Activated CD8-positive, alpha-beta T cell treated with anti-CD3 and anti-CD28 coated beads, Interleukin-2, amount 10 ng/mL, durations not matched to agents 7 days and 5 days (primary cell): ENCODE results near the gene PLB1. TPM values are rescaled to one million over a fixed set of nuclear protein-coding genes. Genes with fewer than 3 reads are reported as not detected.
"Not testable (repeated sequence)": the region's sequence is repeated elsewhere in the genome, so short reads cannot be mapped to it uniquely, and the experiment has no call there.

Experiments
- ATAC-seq: fragments of 150-1000 bp; cut with Tn5 transposase; one replicate; pipeline ENCODE4 v1.10.0; 2021; ENCODE audit warnings: moderate library complexity
- CTCF ChIA-PET: fragments of 350-600 bp; sonication (Branson Sonifier 250); formaldehyde crosslinking; loops from one replicate; lab custom pipeline; 2021; ENCODE audit warnings: antibody characterized with exemption; lab: Charles Lee
- POLR2A ChIA-PET: fragments of 350-600 bp; sonication (Branson Sonifier 250); formaldehyde crosslinking; loops from one replicate; lab custom pipeline; 2021; ENCODE audit warnings: antibody characterized with exemption; lab: Charles Lee
- DNase-seq: peaks from one replicate; pipeline ENCODE4 v3.0.0-alpha.2; 2020
- H3K27ac Mint-ChIP-seq: one replicate; pipeline ENCODE4 v1.8.0; 2021; ENCODE audit warnings: mild to moderate bottlenecking, mixed read lengths
- H3K27me3 Mint-ChIP-seq: one replicate; pipeline ENCODE4 v1.8.0; 2021; ENCODE audit warnings: low read depth, mixed read lengths
- H3K36me3 Mint-ChIP-seq: one replicate; pipeline ENCODE4 v1.8.0; 2021; ENCODE audit warnings: low read depth, mixed read lengths
- H3K4me1 Mint-ChIP-seq: one replicate; pipeline ENCODE4 v1.8.0; 2021; ENCODE audit warnings: low read depth, mixed read lengths
- H3K4me3 Mint-ChIP-seq: one replicate; pipeline ENCODE4 v1.8.0; 2021; ENCODE audit warnings: mild to moderate bottlenecking, mixed read lengths
- H3K9me3 Mint-ChIP-seq: one replicate; pipeline ENCODE4 v1.8.0; 2022; ENCODE audit warnings: mixed read lengths; ENCODE audit not compliant: insufficient read depth
- total RNA-seq, 2 experiments: library from RNA; stranded (reverse); gene quantifications; one replicate each; pipeline ENCODE4 v1.2.3, GENCODE V29; 2021

Gene PLB1
- total RNA-seq, 2 experiments from 2014 or later: 1.0 to 1.4 TPM

DNA sequence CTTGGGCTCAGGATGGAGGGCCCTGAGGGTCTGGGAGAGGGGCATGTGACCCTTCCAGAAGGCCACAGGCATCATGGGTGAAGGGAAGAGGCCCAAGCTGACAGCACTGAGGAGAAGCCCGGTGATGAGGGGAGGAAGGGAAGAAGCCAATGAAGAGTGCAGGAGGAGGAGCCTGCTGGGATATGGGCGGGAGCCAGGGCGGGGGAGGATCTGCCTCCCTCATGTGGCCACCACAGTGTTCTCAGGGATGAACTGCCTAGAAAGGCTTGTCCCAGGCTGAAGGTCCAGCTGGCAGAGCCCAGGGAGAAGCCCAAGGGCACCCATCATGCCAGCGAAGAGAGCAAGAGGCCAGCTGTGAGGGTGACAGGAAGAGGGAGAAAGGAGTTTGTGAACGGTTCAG lies 24.6 kb upstream of the PLB1 start:
- Mint-ChIP-seq H3K27ac (peak overlapping the region; percentile 65), H3K36me3 (no peaks in the 10 kb centered on the region), H3K4me1 (peaks cover 33% of the 10 kb centered on the region), H3K4me3 (no peak overlapping the region), H3K9me3 (no peaks in the 10 kb centered on the region), H3K27me3 (peaks cover 7% of the 10 kb centered on the region)
- POLR2A ChIA-PET: no interaction called here
- ATAC-seq: no peak
- DNase-seq: no peak
- CTCF ChIA-PET: no interaction called here

DNA sequence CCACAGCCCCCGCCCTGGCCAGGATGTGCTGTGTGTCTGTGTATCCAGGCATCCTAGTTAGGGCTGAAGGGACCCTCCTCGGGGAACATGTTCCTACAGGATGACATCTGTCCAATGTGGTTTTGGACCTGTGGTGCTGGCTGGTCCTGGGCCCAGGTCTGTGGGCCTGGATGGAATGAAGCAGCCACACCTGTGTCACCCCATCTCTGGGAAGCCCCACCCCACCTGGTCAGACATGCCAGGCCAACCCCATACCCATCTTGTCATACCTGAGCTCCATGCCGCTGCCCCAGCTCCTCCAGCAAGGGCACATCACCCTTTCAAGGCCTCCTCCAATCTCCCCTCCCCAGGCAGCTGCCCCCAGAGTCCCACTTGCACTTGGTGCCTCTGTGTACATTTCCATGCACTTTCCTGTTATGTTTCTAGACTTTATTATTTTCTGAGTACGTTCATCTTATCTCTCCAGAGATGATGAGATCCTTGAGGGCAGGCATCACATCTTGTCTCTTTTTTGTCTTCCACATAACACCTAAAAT lies 24.1 kb upstream of the PLB1 start:
- peaks cover 7% of the 10 kb centered on the region for H3K27me3 Mint-ChIP-seq
- H3K9me3 Mint-ChIP-seq: no peaks in the 10 kb centered on the region
- no peaks in the 10 kb centered on the region for H3K36me3 Mint-ChIP-seq
- ChIA-PET CTCF (no interaction called here), POLR2A (interaction anchor here (0.5 kb wide), 1 partner anchor 181 kb away, joined by 3 read pairs; no protein-coding TSS in a partner anchor)
- H3K27ac Mint-ChIP-seq: peak overlapping the region; percentile 14
- H3K4me3 Mint-ChIP-seq: no peak overlapping the region
- DNase-seq (no peak), ATAC-seq (no peak)
- H3K4me1 Mint-ChIP-seq: peaks cover 27% of the 10 kb centered on the region

DNA sequence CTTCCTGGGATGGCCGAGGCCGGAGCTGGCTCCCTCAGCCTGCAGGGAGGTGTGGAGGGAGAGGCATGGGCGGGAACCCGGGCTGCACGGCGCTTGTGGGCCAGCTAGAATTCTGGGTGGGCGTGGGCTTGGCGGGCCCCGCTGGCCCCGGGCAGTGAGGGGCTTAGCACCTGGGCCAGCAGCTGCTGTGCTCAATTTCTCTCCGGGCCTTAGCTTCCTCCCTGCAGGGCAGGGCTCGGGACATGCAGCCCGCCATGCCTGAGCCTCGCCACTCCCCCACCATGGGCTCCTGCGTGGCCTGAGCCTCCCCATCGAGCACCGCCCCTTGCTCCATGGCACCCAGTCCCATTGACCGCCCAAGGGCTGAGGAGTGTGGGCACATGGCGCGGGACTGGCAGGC lies 23.2 kb upstream of the PLB1 start:
- H3K27me3 Mint-ChIP-seq, ATAC-seq, H3K27ac Mint-ChIP-seq, H3K36me3 Mint-ChIP-seq, H3K9me3 Mint-ChIP-seq, H3K4me3 Mint-ChIP-seq, POLR2A ChIA-PET, DNase-seq, CTCF ChIA-PET: not testable (repeated sequence)
- H3K4me1 Mint-ChIP-seq: peaks cover 27% of the 10 kb centered on the region

DNA sequence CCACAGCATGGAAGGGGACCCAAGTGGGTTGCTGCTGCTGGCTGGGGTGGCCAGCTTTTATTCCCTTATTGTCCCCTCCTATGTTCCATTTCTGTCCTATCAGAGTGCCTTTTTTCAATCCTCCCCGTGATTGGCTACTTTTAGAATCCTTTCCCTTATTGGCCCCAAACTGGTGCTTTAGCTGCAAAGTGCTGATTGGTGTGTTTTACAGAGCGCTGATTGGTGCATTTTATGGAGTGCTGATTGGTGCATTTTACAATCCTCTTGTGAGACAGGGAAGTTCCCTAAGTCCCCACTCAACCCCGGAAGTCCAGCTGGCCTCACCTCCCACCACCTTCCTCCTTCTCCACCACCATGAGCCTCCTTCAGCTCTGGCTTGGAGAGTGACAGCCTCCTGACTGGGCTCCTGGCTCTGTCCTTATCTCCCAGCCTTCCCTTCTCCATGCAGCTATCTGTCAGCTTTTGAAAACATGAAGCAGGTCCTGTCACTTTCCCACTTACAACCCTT lies 20.7 kb upstream of the PLB1 start:
- no peak overlapping the region for H3K4me3 Mint-ChIP-seq
- H3K9me3 Mint-ChIP-seq: no peaks in the 10 kb centered on the region
- peaks cover 16% of the 10 kb centered on the region for H3K4me1 Mint-ChIP-seq
- CTCF ChIA-PET: interaction anchor here (0.8 kb wide), 1 partner anchor 17 kb away, joined by 3 read pairs; no protein-coding TSS in a partner anchor
- ATAC-seq (no peak), DNase-seq (no peak)
- H3K27me3 Mint-ChIP-seq: peaks cover 4% of the 10 kb centered on the region
- POLR2A ChIA-PET: no interaction called here
- H3K36me3 Mint-ChIP-seq: no peaks in the 10 kb centered on the region
- no peak overlapping the region for H3K27ac Mint-ChIP-seq

DNA sequence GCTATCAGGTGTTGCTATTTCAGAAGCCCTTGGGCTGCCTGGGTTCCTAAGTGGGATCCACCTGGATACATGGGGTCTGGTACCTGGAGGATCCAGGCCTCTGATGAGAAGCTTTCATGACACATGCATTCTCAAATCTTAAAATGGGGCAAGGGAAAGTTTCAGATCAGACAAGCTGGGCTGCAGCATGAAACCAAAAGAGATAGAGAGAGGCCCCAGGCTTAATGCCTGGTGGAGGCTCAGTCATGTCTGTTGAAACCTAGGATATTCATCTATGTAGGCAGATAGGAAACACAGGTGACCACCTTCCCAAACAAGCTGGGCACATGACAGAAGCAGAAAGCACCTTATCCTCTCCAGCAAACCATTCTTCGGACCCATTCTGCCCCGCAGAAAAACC lies 18.8 kb upstream of the PLB1 start:
- Mint-ChIP-seq H3K4me3 (no peak overlapping the region), H3K4me1 (peaks cover 2% of the 10 kb centered on the region), H3K27ac (no peak overlapping the region), H3K9me3 (no peaks in the 10 kb centered on the region), H3K36me3 (no peaks in the 10 kb centered on the region), H3K27me3 (peaks cover 6% of the 10 kb centered on the region)
- ATAC-seq: no peak
- CTCF ChIA-PET: no interaction called here
- DNase-seq: no peak
- POLR2A ChIA-PET: no interaction called here

DNA sequence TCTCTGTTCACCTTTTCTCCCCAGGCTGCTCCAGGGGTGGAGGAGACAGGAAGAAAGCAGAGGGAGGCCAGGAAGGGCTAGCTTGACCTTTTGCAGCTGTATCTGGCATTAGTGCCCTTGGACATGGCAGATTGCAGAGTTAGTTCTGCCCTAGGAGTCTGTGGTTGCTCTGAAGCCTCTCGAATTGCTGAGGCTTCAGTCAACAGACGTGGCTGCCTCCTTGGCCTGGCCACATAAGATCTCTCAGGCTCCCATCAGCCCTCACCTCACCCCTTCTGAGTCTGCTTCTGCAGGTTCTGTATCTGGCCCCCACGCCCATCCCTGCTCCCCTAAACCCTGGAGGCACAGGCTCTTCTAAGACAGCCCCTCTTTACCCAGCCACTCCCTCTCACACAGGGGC lies 18.2 kb upstream of the PLB1 start:
- Mint-ChIP-seq H3K4me3 (no peak overlapping the region), H3K9me3 (no peaks in the 10 kb centered on the region), H3K27ac (no peak overlapping the region), H3K27me3 (peaks cover 9% of the 10 kb centered on the region), H3K4me1 (no peaks in the 10 kb centered on the region), H3K36me3 (no peaks in the 10 kb centered on the region)
- no peak for DNase-seq
- ATAC-seq: no peak
- POLR2A ChIA-PET: no interaction called here
- CTCF ChIA-PET: no interaction called here

DNA sequence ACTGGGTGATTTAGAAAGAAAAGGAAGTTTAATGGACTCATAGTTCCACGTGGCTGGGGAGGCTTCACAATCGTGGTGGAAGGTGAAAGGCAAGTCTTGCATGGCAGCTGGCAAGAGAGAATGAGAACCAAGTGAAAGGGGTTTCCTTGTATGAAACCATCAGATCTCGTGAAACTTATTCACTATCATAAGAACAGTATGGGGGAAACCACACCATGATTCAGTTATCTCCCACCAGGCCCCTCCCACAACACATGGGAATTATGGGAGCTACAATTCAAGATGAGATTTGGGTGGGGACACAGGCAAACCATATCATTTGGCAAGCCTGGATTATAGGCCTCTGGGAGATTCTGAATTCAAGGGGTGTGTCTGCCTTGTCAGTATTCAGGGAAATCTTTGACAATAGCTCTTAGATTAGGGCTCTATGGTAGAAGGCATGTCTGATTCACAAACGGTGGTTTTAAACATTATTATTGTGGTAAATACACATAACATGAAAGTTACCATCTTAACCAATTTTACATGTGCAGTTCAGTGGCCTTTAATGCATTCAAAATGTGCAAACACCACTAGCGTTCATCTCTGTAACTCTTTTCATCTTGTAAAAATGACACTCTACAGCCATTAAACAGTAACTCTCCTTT lies 15.3 kb upstream of the PLB1 start:
- Mint-ChIP-seq H3K27me3 (peaks cover 13% of the 10 kb centered on the region), H3K27ac (no peak overlapping the region), H3K4me1 (no peaks in the 10 kb centered on the region), H3K4me3 (no peak overlapping the region), H3K36me3 (no peaks in the 10 kb centered on the region), H3K9me3 (no peaks in the 10 kb centered on the region)
- POLR2A ChIA-PET: no interaction called here
- no peak for ATAC-seq
- no peak for DNase-seq
- CTCF ChIA-PET: interaction anchor here (0.9 kb wide), 1 partner anchor 21 kb away, joined by 3 read pairs; no protein-coding TSS in a partner anchor

DNA sequence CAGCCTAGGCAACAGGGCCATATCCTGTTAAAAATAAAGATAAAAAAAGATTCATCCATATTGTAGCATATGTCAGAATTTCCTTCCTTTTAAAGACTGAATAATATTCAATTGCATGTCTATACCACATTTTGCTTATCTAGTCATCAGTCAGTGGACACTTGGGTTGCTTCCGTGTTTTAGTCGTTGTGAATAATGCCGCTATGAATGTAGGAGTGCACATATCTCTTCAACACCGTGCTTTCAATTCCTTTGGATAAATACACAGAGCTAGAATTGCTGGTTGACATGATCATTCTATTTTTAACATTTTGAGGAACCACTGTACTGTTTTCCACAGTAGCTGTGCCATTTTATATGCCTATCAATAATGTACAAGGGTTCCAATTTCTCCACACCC lies 14.0 kb upstream of the PLB1 start:
- POLR2A ChIA-PET: no interaction called here
- H3K27me3 Mint-ChIP-seq: peaks cover 13% of the 10 kb centered on the region
- no peaks in the 10 kb centered on the region for H3K9me3 Mint-ChIP-seq
- no peaks in the 10 kb centered on the region for H3K36me3 Mint-ChIP-seq
- ATAC-seq: no peak
- no peaks in the 10 kb centered on the region for H3K4me1 Mint-ChIP-seq
- DNase-seq: no peak
- no peak overlapping the region for H3K27ac Mint-ChIP-seq
- H3K4me3 Mint-ChIP-seq: no peak overlapping the region
- CTCF ChIA-PET: no interaction called here

DNA sequence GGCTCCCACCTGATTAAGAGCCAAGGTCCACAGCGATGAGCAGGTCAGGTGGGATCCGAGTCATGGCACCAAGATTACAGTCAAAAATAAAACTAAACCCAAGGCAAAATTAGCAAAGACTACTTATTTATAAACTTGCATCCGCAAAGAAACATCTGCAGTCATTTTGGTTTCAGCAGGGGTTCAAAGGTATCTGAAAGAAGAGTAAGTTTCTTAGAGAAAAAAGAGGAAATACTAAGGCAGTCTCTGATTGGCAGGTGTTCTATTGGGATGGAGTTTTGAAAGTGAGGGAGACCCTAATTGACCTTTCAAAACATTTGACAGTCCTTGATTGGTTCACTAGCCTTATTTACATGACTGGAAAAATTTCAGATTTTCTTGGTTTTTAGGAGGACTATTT lies 11.0 kb upstream of the PLB1 start:
- Mint-ChIP-seq H3K4me1 (no peaks in the 10 kb centered on the region), H3K4me3 (no peak overlapping the region), H3K27ac (no peak overlapping the region), H3K36me3 (no peaks in the 10 kb centered on the region), H3K9me3 (no peaks in the 10 kb centered on the region), H3K27me3 (peaks cover 11% of the 10 kb centered on the region)
- ChIA-PET POLR2A (no interaction called here), CTCF (no interaction called here)
- ATAC-seq (no peak), DNase-seq (no peak)

DNA sequence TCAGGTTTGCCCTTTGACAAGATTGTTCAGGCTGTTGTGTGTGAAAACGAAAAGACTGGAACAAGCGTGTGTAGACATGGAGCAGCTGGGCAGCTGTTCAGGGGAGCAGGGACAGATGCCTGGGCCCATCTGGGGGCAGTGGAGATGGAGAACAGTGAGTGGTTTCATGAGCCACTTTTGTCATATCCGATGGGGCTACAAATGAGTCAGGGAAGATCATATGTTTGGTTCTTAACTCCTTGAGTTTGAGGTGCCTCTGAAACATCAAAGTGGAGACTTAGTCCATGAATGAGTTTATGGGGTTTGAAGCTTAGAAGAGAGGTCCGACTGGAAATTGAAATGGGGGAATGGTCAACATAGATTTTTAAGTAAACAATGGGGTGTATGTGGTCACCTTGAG lies 9.3 kb upstream of the PLB1 start:
- Mint-ChIP-seq H3K27me3 (peaks cover 9% of the 10 kb centered on the region), H3K4me3 (no peak overlapping the region), H3K4me1 (no peaks in the 10 kb centered on the region), H3K9me3 (no peaks in the 10 kb centered on the region), H3K36me3 (no peaks in the 10 kb centered on the region), H3K27ac (no peak overlapping the region)
- ATAC-seq (no peak), DNase-seq (no peak)
- CTCF ChIA-PET: interaction anchor here (1.5 kb wide), 1 partner anchor 10 kb away, joined by 3 read pairs; the partner anchor contains the start of gene PLB1
- POLR2A ChIA-PET: no interaction called here

DNA sequence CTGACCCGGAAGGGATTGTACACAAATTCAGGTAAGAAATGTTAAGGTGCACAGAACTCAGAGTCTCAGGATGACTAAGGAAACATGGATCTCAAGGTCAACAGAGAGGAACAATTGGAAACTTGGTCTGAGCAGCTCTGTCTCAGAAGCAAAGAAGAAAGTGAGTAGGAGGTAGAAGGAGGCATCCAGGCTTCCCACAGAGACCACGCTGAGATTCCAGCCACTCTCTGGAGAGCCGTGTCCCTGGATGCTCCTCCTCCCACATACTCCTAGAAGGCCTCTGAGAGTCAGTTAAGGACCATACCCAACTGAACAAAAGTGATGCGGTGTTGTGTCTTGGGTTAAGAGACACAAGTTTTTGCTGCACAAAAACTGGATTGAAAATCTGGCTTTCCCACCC lies 8.6 kb upstream of the PLB1 start:
- ChIA-PET CTCF (interaction anchor here (1.5 kb wide), 1 partner anchor 9 kb away, joined by 3 read pairs; the partner anchor contains the start of gene PLB1), POLR2A (no interaction called here)
- H3K27ac Mint-ChIP-seq: no peak overlapping the region
- H3K4me3 Mint-ChIP-seq: no peak overlapping the region
- no peaks in the 10 kb centered on the region for H3K36me3 Mint-ChIP-seq
- H3K27me3 Mint-ChIP-seq: peaks cover 11% of the 10 kb centered on the region
- DNase-seq (no peak), ATAC-seq (no peak)
- no peaks in the 10 kb centered on the region for H3K9me3 Mint-ChIP-seq
- no peaks in the 10 kb centered on the region for H3K4me1 Mint-ChIP-seq

DNA sequence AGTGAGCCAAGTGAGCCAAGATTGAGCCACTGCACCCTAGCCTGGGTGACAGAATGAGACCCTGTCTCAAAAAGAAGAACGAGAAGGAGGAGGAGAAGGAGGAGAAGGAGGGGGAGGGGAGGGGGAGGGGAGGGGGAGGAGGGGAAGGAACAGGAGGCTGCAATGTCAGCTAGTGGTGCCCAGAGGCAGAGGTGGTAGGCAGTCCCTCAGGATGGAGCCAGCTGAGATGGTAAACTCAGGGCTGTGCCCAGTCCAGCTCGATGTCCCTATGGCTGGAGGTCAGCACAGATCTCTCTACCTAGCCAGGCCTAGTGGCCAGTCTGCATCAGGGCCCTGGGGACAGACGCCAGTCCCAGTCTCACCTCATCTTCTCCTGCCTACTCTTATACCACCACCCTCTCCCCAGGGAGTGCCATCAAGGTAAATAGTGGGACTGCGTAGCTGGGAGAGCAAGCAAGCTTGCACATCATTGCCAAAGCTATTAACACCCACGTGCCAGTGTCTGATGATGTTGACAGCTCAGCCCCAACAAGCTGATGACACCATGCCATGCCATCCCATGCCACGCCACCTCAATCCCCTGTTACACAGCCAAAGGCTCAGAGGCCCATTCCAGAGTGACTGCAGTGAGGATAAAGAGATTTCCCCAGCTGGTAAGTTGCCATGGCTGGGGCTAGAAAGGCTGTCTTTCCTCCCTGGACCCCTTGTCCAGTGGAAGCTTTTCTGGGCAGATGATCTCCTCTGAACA lies 7.6 kb upstream of the PLB1 start:
- POLR2A ChIA-PET: no interaction called here

More for the DNA sequence above, 7.6 kb upstream of the PLB1 start:
- Mint-ChIP-seq H3K9me3 (no peaks in the 10 kb centered on the region), H3K27ac (no peak overlapping the region), H3K4me3 (no peak overlapping the region), H3K4me1 (no peaks in the 10 kb centered on the region), H3K27me3 (peaks cover 7% of the 10 kb centered on the region), H3K36me3 (no peaks in the 10 kb centered on the region)
- CTCF ChIA-PET: no interaction called here
- ATAC-seq (no peak), DNase-seq (no peak)
